GM18526 (cell line): ENCODE data around the gene CPA5.

Experiments used
- POLR2A ChIP-seq: IDR thresholded peaks from 3 replicates; pipeline ENCODE4 v1.6.1; 2011; ENCODE audit not compliant: insufficient read length; ENCODE audit errors: extremely low read depth

Gene CPA5, protein sequence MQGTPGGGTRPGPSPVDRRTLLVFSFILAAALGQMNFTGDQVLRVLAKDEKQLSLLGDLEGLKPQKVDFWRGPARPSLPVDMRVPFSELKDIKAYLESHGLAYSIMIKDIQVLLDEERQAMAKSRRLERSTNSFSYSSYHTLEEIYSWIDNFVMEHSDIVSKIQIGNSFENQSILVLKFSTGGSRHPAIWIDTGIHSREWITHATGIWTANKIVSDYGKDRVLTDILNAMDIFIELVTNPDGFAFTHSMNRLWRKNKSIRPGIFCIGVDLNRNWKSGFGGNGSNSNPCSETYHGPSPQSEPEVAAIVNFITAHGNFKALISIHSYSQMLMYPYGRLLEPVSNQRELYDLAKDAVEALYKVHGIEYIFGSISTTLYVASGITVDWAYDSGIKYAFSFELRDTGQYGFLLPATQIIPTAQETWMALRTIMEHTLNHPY

DNA sequence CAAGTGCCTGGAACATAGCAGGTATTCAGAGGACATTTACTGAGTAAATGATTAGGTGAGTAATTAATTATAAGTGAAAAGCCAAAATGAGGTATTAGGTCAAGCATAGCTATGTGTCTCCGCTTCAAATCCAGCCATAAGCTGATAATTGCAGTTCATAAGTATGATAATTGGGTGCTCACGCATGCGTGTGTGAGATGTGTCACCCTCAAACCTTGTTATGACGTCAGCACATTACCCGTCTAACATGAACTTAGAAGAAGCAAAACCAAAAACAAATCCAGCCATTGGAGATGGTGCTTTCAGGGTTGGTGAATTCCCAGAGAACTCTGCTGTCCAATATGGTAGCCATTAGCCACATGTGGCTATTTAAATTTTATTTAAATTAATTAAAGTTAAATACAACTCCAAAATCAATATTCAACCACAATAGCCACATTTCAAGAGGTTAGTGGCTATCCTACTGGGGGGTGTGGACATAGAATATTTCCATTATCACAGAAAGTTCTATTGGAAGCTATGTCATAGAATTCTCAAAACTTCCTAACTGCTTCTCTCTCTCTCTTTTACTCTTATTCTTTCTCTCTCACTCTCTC, at the start of gene CPA5:
CPA5 (plus strand) TSS at position 546 of the 596 bp plus-strand sequence. CDS start 1,670 bp downstream, outside the sequence.
- no peak for TF ChIP-seq POLR2A

DNA sequence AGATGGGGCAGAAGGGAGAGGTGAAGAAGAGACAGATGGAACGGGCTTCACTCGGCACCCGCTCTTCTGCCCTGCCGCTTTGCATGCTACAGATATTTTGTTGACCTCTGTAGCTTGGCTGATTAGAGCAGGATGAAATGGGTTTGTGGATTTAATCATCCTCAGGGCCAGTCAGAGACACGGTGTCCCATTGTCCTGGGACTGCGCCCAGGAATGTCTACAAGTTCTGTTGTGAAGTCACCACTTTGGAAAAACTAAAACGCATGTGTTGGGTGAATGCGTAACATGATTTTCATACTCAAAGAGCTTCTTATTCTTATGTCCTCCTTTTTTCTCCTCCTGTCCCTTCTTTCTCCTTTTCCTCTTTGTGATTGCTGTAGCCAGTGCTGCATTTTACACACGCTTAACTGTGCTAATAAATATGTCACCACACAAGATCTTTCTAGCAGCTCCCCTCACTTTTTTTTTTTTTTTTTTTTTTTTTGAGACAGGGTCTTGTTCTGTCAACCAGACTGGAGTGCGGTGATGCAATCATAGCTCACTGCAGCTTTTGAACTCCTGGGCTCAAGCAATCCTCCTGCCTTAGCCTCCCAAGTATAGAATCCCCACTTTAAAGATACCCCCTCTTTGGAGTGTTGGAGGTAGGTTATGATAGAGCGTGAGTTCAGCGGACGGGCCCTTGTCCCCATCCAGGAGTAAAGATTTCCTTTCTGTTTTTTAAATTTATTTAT, 48.2 kb upstream of the CPA5 start:
- TF ChIP-seq POLR2A = no peak

DNA sequence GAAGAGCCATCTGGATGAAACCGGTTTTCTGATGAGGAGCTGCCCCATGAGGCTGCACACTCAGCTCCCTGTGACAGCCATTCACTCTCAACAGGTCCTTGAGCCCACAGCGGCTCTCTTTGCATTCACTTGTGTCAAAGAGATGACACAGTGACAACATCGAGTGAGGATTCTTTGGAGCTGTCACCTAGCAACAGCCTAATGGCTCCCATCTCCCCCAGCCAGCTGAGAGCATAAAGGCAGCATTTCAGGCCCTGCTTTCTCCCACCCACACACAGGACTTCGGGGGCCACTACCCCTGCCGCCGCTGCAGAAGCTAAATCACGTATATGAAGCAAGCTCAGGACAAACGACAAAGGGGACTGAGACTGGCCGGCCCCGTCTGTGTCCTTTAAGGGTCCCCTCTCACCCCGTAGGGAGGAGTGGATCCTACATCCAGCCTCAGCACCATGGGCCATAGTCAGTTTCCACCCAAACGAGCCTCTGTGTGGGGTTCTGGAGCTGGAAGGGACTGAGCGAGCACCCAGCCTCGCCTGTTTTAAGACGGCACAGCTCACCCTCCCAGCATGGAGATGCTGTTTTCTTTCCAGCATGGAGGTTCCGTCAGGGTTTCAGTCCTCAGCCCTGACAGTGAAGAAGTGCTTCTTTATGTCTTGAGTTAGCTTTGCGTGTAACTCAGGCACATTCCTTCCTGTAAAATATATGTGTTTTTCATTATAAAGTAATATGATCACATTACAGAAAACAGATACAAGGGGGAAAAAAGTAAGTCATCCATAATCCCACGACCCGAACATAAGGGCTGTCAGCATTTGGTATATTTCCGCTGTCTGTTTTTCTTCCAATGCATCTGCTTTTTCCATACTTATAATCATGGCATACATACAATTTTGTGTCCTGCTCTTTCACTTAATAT, 46.7 kb upstream of the CPA5 start:
- no peak for TF ChIP-seq POLR2A

DNA sequence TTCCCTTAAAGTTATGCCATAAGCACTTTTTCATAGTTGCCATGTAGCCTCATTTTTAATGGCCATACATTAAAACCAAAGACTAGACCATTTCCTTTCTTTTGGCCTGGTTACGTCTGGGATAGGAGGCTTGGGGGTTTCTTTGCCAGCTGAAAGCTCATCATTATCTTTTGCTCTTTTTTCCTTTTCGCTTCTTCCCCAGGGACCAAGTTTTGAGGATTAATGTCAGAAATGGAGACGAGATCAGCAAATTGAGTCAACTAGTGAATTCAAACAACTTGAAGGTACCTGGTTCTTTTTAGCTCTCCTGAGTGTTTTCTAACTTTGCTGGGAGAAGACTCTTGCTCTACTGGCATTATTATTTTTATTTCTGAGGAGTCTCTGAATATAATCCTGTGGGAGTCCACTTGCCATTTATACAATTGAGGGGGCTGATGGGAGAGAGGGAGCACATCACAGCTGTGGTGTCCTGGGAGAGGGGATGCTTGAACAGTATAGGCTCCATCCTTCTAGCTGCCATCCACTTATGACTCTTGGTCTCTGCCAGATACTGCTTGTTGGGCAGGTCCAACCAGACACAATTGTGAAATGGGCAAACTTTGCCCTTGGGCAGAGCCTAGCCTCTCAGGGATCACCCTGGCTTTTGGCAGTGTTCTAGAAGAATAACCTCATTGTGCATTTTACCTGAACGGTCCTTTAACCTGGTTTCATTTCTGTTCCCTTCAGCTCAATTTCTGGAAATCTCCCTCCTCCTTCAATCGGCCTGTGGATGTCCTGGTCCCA, 45.9 kb upstream of the CPA5 start:
- TF ChIP-seq POLR2A = no peak

DNA sequence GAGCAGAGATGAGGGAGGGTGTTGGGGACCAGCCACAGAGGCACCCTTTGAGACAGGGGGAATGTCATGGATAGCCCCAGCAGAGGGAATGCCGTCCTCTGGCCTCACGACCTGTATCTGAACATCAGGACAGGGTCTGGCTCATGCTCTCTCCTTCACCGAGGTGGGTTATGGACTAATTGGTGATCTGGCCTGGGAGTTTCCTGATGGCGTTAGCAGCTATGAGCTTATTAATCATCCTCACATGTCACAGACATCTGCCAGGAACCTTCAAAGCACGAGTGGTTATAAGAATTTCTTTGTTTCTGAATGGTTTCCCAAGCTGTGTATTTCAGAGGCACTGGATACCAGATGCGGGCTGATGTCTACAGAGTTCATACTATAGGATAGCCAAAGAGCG, 44.8 kb upstream of the CPA5 start:
- no peak for TF ChIP-seq POLR2A

DNA sequence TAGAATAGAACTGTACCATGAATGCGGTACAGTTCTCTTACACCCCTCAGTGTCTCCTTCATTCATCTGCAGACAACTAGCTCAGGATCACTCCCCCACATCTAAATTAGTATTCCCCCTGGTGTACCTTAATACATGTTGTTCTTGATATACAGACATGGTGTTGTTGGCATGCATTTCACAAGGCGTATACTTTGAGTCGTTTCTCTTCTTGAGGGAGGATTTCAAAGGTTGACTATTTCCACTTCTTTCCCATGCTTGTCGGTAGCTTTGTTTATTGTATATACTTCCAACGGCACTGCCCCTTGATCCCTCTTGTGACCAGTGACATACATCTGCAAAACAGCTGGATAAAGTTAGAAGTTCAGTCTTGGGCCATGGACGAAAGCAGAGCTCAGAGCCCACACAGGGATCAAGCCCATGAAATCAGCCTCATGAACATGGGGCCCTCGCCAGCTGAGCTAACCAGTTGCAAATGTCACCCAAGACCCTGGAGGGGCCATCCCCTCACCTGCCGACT, 43.1 kb upstream of the CPA5 start:
- TF ChIP-seq POLR2A = no peak

DNA sequence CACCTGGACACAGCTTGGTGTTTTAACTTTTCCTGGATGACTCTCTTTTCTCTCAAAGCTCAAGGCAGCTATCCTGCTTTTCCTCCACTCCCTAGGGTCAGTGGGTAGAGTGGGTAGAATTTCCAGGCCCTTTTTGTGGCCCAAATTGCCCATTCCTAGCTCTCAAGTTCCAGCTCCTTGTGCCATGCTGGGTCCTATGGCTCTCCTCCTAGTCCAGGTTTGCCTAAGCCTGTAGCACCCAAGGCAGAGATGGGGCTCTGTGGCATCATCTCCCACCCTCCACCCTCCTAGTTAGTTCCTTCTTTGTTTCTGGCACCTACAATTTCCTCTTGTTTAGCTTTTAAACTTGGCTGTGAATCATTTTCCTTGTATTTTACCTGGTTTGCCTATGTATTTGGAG, 42.0 kb upstream of the CPA5 start:
- no peak for TF ChIP-seq POLR2A

DNA sequence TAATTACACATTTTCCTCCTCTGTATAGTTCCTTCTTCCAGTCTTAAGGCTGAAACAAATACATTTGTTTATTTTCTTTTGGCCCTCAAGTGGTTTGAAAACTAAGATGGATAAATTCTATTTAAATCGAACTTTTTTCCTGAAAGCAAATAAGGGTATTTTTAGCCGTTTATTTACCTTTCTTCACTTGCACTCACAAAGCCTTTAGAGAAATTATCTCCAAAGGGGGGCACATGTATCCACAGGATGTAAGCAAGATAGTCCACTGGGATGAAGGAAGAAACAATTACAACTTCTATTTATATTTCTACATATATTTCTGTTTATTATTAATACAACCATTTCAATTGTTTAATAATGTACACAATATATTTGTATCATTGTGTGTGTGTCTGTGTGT, 41.5 kb upstream of the CPA5 start:
- no peak for TF ChIP-seq POLR2A

DNA sequence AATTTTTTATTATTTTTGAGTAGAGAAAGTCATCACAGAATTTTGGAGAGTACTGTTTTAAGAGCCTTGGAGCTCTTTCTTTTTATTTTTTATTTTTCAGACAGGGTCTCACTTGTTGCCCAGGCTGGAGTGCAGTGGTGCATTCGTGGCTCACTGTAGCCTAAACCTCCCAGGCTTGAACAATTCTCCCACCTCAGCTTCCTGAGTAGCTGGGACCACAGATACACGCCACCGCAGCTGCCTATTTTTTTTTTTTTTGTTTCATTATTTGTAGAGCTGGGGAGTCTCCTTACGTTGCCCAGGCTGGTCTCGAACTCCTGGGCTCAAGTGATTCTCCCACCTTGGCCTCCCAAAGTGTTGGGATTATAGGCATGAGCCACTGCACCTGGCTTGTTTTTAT, 41.1 kb upstream of the CPA5 start:
- no peak for TF ChIP-seq POLR2A

DNA sequence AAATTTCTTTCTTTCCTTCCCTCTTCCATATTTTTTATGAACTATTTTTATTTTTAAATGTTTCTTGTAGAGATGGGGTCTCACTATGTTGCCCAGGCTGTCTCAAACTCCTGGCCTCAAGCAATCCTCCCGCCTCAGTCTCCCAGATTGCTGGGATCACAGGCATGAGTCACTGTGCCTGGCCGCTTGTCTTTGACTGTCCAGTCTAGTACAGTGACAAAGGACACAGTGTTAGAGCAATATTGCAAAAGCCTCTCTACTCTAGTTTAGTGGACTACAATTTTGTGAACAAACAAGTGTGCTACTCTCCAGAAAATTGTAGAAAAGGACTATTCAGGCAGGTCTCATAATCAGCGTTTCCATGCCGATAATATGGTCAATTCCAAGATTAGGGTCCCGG, 40.6 kb upstream of the CPA5 start:
- TF ChIP-seq POLR2A = no peak

DNA sequence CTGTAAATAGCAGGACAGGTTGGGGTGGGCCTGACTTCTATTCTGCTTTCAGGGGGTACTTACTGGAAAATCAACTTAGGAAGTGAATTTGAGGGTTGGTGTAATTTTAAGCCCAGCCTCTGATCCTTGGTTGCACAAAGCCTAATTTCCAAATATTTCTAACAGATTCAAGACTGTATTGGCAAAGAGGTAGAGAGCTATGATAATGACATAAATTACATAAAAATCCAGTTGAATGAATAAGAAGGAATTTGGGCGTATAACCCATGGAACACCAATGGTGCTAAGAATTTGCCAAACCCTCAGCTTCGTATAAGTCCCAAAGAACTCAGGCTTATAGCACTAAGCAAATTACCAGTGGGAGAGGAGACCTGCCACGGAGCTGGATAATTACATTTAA, 39.7 kb upstream of the CPA5 start:
- TF ChIP-seq POLR2A = no peak

DNA sequence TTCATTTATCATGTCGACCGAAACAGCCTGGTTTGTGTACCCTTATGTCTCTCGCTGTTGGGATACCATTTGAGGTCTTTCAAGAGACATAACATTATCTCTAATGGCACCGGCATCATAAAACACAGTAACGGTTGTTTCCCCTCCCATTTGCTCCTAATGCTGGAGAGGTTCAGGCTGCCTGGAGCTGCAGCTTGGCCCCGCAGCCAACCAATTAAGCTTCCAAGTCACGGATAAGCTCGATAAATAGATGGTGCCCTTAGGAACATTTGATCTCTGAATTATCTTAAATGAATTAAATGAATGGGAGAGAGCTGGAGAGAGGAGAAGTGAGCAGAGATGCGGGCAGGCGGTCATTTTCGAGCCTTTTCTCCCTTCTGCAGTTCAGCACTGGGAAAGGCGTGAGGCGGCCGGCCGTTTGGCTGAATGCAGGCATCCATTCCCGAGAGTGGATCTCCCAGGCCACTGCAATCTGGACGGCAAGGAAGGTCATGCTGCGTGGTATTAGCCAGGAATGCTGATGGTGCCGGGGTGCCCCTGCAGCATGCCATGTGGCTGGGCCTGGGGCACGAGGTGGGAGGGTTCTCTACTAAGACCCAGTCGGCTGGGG, 39.1 kb upstream of the CPA5 start:
- TF ChIP-seq POLR2A = no peak

DNA sequence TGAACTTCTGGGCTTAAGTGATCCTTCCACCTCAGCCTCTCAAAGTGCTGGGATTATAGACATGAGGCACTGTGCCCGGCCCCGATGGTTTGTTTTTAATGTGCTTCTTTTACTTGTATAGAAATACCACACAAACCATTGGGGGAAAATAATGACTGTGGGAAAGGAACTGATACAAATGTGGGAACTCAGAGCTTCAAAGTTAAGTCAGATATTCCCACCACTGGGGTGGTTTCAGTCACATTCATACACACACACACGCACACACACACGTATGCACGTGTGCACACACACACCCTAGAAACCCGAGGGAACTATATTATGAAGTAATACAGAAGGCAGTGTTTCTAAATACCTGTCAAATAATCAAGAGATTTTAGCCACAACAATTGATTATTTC, 34.6 kb upstream of the CPA5 start:
- TF ChIP-seq POLR2A = no peak

DNA sequence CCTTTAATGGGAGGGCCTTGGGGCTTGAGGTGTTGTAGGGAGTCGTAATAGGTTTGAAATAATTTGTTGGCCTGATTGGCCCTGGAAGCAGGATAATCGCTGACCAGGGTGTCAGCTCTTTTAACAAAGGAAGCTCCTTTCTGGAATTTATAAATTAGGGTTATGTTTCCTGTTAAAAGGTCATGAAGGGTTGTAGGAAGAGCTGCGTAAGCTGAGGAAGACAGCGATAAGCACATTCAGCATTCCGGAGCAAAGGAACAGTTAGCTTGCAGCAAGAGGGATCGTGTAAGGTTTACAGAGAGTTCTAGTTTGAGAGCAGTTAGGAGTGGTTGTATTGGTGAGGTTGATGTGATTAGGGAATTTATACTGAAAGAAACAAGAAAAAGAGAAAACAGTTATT, 30.3 kb upstream of the CPA5 start:
- TF ChIP-seq POLR2A = no peak
